HG03025 (cell line): Measurements from ENCODE around the gene TACR2.

Source experiments
- ATAC-seq: cut with Tn5 transposase; IDR thresholded peaks from one replicate; pipeline ENCODE4 v1.9.1; 2021; ENCODE audit warnings: mild to moderate bottlenecking, moderate library complexity; ENCODE audit not compliant: unreplicated experiment, low FRiP score

TACR2 gene

DNA sequence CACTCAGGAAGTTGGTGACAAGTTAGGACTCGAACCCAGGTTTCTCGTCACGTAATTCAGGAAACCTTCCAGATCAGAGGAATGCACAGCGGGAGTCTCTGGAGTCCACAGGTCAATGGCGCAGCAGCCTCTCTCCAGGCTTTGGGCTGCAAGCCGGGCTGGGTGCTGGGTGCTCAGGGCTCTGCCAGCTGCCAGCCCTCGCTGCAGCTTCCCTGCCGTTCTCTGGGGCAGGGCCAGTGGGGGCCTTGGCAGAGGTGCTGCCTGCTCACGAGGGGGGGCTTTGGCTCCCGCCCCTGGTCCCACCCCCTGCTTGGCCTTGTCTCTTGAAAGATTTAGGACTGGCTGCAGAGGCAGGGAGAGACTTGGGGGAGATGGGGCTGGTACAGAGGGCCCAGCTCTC lies at the start of gene TACR2:
TACR2 (minus strand) TSS at position 224 of the 400 bp plus-strand sequence. CDS start 595 bp downstream, outside the sequence.
- ATAC-seq = no peak

- no peak for ATAC-seq
Observed at GRCh38 chr10:69466158-69466490, 49.4 kb upstream of the TACR2 start.

DNA sequence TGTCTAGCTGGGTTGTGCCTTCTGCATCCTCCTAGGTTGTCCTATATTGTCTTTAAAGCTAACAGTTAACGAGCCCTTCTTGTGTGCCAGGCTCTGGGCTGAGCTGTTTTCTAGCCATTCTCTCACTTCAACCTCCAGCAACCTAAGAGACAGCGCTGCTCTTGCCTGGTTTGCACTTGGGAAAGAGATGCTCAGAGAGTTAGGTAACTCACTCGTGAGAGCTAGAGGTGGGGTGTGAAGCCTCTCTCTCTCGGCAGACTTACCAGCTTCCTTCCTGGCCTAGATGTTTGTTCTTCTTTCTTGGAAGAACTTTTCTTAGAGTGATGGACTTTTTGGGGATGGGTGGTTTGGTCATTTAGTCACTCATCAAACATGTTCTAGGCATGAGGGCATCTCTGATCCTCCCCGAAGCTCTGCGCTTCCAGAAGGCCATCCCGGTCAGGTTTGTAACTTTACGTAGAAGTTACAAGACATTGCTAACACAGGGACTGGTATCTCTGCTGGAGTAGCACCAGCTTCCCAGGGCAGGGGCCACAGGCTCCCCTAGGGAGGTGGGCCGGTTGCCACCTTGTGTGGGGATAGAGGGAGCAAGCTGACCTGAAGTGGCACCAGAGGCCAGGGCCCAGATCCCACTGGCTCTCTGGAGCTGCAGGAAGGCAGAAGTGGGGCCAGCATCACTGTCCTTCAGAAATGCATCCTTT lies 48.9 kb upstream of the TACR2 start:
- ATAC-seq = no peak

- ATAC-seq = no peak
Observed at GRCh38 chr10:69464801-69465401, 48.2 kb upstream of the TACR2 start.

GRCh38 chr10:69464401-69464800 lies 47.7 kb upstream of the TACR2 start:
- no peak for ATAC-seq

- ATAC-seq = no peak
Observed at GRCh38 chr10:69463886-69464285, 47.2 kb upstream of the TACR2 start.

DNA sequence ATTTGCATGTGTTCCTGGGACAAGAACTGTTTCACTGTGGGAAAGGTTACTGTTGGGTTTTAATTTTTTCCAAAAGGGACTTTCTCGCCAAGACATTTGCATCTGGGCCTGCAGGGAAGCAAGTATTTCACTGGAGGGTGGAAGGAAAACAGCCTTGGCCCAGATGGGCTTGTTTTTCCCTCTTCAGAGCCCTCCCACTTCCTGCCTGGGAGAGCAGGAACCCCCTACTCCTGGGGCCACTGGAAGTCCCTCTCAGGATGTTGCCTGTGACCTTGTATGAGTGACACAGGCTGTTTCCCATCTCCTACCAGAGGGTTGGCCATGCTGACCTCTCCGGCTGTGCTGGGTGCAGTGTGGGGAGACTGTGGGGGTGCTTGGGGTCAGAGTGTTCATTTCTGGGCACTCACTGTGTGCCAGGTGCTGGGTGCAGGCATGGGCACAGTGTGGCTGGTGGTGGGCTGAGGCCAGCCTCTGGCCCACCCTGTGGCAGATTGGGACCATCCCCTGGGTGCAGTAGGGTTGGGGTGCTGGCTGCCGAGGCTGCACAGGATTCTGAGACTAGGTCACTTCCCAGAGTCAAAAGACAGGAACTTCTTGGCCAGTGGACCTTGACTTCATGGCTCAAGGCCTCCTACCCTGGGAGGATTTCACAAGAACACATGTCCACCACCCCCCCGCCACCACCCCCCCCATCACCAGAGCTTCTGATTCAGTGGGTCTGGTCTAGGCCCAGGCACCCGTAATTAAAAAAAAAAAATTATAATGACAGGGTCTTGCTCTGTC lies 44.7 kb upstream of the TACR2 start:
- no peak for ATAC-seq

GRCh38 chr10:69460576-69461242 lies 44.0 kb upstream of the TACR2 start:
- ATAC-seq = no peak

DNA sequence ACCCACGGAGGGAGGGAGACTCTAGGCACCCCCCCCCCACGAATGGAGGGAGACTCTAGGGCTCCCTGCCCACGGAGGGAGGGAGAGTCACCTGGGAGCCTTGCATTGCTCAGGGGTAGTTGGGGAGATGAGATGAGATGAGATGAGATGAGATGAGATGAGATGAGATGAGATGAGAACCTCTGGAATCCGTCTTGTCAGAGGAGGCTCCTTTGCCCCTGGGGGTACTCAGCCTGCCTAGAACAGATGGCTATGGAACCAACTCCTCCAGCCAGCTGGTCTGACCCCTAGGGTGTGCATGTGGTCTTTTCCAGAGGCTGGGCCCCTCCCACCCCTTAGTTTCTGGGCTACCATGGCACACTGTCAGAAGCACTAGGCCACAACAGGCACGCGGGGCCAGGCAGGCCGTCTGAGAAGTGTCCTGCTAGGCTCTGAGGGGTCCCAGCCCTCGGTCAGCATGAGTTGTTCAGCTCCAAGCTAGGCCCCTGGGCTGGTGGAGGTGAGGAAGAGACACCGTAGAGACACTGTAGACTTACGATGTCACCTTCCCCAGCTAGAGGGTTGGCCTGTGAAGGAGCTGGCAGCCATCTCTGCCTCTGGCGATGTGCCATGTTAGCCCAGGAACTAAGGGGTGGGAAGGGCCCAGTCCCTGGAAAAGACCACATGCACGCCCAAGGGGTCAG lies 43.3 kb upstream of the TACR2 start:
- ATAC-seq = no peak

- no peak for ATAC-seq
Observed at GRCh38 chr10:69459101-69459790, 42.5 kb upstream of the TACR2 start.

- ATAC-seq = no peak
Observed at GRCh38 chr10:69458430-69459100, 41.8 kb upstream of the TACR2 start.

DNA sequence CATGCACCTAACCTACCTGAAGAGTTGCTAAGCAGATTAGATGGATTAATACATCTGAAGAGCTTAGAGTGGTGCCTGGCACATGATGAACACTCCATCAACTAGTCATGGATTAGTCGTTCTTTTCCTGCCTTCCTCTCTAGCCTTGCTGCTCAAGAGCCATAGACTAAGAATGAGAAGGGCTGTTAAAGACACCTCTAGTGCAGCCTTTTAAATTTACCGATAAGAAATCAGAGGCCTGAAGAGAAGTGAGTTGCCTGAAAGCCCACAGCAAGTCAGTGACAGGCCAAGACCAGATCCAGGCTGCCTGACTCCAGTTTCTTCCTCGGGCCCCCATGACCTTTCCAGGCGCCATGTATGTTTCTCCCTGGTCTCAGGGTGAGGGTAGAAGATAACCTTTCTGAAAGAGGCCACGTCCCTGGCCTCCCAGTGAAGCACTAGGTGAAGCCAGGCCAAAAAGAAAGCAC lies 41.1 kb upstream of the TACR2 start:
- no peak for ATAC-seq

DNA sequence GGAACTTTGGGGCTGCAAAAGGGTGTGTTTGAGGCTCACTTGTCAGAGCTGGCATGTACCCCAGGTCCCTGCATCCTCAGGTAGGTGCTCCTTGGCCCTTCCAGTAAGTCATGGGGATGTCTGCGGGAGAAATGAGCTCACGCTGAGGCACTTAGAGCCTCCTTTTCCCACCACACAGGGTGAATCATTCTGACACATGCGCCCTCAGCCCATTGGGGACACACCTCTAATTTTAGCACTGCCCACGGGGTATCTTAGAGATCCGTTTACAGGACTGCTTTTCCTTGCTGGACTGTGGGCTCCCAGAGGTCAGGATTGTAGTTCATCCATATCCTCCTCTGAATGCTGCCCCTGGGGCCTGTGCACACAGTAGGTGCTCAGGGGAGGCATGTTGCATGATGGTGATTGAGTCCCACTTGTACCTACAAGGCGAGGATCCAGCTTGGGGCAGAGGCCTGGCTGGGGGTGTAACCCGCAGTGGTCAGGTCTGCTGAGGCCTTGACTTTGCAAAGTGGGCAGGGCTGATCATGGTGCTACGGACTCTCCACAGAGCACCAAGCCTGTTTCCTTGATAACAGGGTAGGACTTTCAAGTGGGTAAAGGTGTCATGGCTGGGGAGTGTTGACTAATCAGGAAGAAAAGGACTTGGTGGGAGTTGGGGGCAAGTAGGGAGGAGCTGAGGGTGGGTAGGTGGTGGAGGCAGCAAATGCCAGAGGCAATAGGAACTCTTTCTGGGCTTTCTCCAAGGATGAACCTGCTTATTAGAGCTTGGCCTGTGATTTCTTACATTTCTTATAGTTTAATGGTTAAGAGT lies 40.4 kb upstream of the TACR2 start:
- no peak for ATAC-seq

GRCh38 chr10:69455006-69455763 lies 38.5 kb upstream of the TACR2 start:
- no peak for ATAC-seq

GRCh38 chr10:69453795-69454194 lies 37.1 kb upstream of the TACR2 start:
- ATAC-seq = no peak

DNA sequence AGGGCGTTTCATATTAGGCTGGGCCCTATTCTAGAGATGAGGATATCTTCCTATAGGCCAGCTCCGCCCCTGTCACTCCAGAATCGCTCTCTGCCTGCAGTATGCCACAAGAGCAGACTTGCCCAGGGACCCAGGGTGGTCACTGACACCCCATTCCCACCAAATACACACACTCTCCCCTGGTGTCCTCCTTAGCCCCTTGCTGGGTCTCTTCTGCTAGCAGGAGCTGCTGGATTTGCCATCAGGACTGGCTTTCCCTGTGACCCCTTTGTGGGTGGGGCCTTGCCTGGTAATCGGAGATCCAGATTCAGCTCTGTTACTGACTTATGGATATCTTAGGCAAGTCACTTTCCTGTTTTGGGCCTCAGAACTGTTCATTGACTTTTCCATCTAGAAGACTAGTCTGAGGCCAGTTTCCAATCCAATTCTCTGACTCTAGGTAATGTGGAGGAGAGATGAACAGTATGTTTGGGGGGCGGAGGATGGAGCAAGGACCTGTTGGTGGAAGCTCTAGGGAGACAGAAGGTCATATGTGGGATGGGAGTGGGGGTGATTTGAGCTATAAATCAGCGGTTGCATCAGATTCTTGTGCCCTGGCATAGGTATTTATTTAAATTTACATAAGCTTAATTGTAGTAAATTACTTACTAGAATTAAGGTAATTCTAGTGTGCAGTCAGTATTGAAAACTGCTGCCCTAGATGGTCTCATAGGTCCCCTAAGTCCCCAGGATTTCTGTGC lies 36.1 kb upstream of the TACR2 start:
- no peak for ATAC-seq

DNA sequence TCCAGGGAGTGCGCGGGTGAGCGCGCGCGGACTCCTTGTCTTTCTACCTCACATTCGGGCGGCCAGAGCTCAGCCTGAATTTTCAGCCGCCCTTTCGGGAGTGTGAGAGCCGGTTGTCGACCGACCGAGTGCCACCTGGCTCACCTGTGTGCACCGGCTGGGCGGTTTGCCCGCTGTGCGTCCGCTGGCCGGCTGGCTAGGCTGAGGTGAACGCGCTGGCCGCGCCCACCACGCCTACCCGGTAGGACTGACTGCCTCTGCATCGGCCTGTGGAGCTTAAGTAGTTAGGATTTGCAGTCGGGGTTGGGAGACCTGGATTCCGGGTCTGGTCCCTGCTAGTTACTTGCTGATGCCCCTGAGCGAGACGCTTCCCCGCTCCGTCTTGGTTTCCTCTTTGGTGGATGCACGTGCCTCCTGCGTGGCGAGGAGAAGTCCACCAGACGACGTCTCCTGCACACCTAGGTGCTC lies 35.1 kb upstream of the TACR2 start:
- peak; percentile 13 for ATAC-seq
